HuH-7.5 (cell line): ENCODE data around the gene ZNF397.

Experiments used
- DNase-seq: peaks from one replicate; pipeline ENCODE4 v3.0.0; 2011; ENCODE audit warnings: low spot score

Gene ZNF397

GRCh38 chr18:35296060-35296459 is 55.2 kb downstream of the ZNF397 start:
- no peak for DNase-seq

GRCh38 chr18:35303610-35304009 is 62.8 kb downstream of the ZNF397 start:
- DNase-seq = no peak

GRCh38 chr18:35306588-35307250 is 65.9 kb downstream of the ZNF397 start:
- DNase-seq = no peak
